ENCODE measurements around the gene RASL10A.

- no peak for TF ChIP-seq CTCF (conservative IDR thresholded peaks at IDR 0.05; ENCODE audit: low read depth in 2 of 2)
- no peak for TF ChIP-seq NANOG (IDR thresholded peaks at IDR 0.05; ENCODE audit: borderline replicate concordance)
- no peak for TF ChIP-seq POLR2AphosphoS5 (IDR thresholded peaks at IDR 0.05; ENCODE audit: low read depth)
- no peak for TF ChIP-seq EZH2phosphoT487 (IDR thresholded peaks at IDR 0.05; ENCODE audit: unreplicated experiment)
- no peak for TF ChIP-seq CREB1 (CRISPR knock-in tag; IDR thresholded peaks at IDR 0.05; ENCODE audit: low read depth)
- TF ChIP-seq JUNB (IDR thresholded peaks at IDR 0.05; ENCODE audit: unreplicated experiment): no peak
- no peak for TF ChIP-seq REST (IDR thresholded peaks at IDR 0.05; ENCODE audit: unreplicated experiment)
- TF ChIP-seq EZH2 (IDR thresholded peaks at IDR 0.05; ENCODE audit: low read depth, unreplicated experiment): no peak
Observed at GRCh38 chr22:29267462-29267857, 48.0 kb downstream of the RASL10A start.

Data from GM23338 (cell line).